GM18502 (cell line): ENCODE data around the gene METTL23.

Experiments used
- ATAC-seq: cut with Tn5 transposase; IDR thresholded peaks from one replicate; pipeline ENCODE4 v1.9.1; 2021; ENCODE audit warnings: mild to moderate bottlenecking; ENCODE audit not compliant: unreplicated experiment, poor library complexity

The METTL23 gene, protein sequence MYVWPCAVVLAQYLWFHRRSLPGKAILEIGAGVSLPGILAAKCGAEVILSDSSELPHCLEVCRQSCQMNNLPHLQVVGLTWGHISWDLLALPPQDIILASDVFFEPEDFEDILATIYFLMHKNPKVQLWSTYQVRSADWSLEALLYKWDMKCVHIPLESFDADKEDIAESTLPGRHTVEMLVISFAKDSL

DNA sequence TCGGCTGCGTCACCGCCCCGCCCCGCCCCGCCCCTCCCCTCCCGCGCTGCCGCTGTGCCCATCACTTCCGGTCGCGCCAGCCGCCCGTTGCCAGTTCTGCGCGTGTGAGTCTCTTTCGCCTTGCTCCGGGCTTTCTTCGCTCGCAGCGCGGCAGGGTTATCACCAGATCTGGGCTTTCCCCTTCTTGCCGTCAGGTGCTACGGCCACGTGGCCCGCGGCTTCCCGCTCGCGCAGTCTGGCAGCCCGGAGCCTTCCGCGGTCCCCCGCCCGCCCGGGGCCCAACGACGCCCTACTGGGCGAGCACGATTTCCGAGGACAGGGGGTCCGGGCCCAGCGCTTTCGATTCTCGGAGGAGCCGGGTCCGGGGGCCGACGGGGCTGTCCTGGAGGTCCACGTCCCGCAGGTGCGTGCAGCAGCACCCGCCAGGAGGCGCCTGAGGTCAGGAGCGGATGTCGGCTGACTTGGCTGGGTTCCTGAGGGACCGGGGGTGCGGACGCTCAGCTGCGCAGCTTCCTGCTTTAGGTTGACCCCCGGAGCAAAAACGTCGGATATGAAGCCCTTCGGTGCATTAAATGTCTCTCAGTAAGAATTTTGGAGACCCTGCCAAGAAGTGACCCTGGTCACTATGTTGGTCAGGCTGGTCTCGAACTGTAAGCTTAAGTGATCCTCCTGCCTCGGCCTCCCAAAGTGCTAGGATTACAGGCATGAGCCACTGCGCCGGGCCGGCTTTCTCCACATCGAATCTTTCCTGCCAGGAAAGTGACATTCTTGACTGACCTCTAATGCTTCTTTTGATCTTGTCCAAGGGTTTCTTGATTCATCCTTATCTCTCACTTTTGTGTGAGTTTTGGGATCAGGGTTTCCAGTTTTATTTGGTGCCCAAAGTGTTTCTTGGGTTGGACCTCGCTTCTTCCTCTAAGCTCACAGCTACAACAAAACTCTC is at the start of gene METTL23:
METTL23 (plus strand) TSS at position 64 of the 943 bp plus-strand sequence. CDS start 2,872 bp downstream, outside the sequence.
- ATAC-seq, result peak; percentile 43

DNA sequence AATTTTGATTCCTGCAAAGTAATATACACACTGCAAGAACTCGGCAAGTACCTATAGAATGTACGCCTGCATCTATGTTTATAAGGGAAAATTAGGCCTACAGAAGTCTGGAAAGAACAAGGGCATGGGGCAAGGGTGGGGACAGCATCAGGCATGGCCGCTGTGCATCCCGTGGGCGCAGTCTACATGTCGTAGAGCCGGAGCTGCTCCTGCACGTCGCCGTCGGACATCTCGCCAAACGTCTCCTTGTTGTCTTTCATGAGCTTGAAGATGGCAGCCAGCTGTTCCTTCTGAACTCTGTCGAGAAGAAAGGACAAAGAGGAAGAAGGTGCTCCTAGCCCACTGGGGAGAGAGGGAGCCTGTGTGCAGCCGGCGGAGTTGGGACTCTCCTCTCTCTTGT is 49.2 kb upstream of the METTL23 start:
- no peak for ATAC-seq

DNA sequence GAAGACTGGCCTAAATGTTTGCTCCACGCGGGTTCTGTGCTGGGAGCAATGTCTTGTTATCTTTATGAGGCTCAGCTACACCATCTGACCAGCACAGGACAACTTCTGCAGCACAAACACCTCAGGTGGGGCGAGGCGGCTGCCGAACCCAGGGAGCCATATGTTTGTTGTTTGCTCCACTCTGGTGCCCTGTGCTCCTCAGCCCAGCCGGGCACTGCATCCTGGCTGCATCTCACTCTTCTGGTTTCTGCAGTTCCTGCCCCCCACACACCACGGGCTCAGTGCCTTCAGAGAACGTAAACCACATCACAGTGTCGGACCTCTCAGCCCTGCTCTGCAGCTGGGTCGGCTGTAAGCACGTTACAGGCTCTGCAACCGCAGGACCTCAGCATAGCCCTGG is 48.3 kb upstream of the METTL23 start:
- ATAC-seq, result no peak

- no peak for ATAC-seq
These were observed 47.4 kb upstream of the METTL23 start for GRCh38 chr17:76679239-76679638.

- ATAC-seq, result no peak
These were observed 45.2 kb upstream of the METTL23 start for GRCh38 chr17:76681222-76682137.

- no peak for ATAC-seq
These were observed 44.3 kb upstream of the METTL23 start for GRCh38 chr17:76682296-76682695.

- no peak for ATAC-seq
These were observed 43.5 kb upstream of the METTL23 start for GRCh38 chr17:76683011-76683755.

DNA sequence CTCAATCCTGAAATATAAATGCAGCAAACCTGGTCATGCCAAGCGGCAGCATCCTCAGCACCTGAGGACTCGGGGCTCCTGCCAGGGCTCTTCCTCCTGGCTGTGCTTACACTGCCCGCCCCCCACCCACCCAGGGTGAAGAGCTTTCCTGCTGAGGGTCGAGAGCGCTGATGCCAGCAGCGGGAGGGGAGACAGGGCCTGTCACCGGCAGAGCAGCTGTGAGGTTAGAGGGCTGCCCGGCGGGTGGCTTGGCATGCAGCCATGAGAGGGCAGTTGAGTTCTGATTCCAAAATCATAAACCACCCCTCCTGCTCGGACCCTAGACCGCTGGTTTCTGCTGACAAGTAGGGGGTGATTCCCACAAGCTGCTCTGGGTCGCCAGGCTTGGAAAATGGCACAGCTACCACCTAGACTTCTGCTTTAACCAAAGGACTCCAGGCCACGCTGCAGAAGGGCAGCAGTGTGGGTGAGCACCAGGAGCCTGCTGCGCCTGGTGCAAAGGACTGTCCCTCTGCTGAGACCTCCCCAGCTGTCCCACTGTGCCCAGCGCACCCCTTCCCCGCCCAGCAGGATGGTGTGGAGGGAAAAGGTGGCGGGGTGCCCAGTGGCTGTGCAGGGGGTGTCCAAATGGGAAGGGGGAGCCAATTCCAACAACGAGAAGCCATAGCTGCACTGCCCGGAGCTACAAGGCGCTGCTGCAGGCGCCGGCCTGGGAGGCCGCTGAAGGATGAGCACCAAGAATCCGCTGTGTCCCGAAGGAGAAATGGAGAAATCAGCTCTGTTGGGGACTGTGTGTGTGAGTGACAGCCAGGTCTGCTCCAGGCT is 42.5 kb upstream of the METTL23 start:
- no peak for ATAC-seq

DNA sequence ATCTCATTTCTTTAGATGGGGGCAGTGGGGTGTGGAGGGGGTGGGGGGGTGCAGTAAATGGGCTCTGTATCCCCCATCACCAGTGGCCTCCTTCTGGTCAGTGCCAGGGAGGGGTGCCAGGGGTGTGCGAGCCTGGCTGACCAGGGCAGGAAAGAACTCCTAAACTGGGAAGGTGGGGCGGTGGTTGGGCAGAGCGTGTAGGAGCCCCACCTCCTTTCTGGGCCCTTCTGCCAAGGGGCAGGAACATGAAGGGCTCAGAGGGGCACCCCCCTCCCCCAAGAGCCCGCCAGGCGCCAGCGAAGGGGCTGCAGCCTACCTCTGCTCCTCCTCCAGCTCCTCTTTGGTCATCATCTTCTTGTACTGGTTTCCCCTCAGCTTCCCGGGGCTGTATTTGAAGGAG is 41.9 kb upstream of the METTL23 start:
- ATAC-seq, result no peak

DNA sequence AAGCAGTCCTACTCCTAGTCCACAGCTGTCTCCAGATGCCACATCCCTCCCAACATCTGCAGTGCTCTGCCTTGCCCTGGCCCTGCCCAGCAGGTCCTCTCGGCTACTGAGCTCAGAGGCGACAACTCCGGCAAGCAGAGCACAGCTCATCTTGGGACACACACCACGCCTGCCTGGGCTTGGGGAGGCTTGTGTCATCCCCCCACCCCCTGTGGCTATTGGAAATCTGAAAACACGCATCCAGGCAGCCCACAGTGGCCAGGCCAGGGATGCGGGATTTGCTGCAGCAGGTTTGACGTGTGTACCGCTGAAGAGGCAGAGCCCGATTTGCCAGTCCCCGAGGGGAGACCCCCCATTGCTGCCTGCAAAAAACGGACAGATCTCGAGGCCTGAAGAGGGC is 41.3 kb upstream of the METTL23 start:
- no peak for ATAC-seq

GRCh38 chr17:76685846-76686245 is 40.8 kb upstream of the METTL23 start:
- ATAC-seq, result no peak

DNA sequence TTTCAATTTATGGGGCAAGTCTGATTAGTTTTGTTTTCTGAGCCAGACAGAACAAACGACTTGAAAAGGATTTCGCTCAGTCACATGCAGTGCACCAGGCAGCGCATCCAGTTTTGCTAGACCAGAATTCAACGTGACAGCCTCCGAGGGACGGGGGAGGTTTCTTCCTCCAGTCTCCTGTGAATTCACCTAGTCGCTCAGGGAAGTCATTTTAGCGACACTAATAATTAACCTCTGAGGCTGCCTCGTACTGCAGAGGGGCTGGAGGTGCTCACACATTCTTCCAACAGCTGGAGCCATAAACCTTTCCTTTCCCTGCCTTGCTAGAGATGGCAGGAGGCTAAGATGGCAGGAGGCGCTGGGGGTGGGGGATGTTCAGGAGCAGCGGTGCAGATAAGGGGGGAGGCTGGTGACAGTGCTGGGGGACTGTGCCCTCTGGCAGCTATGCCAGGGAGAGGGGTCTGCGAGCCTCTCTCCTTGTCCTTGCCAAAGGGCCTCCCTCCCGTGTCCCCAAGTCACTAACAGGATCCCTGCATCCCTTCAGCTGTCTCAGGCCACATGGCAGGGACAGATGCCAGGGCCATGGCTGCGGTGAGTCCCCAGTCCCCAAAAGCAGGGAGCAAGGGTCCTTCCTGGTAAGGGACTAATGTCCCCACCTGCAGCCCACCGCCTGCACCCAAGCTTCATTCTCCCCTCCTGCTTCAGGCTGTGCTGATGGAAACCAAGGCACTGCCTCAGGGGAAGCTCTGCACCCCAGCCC is 39.9 kb upstream of the METTL23 start:
- ATAC-seq, result no peak

DNA sequence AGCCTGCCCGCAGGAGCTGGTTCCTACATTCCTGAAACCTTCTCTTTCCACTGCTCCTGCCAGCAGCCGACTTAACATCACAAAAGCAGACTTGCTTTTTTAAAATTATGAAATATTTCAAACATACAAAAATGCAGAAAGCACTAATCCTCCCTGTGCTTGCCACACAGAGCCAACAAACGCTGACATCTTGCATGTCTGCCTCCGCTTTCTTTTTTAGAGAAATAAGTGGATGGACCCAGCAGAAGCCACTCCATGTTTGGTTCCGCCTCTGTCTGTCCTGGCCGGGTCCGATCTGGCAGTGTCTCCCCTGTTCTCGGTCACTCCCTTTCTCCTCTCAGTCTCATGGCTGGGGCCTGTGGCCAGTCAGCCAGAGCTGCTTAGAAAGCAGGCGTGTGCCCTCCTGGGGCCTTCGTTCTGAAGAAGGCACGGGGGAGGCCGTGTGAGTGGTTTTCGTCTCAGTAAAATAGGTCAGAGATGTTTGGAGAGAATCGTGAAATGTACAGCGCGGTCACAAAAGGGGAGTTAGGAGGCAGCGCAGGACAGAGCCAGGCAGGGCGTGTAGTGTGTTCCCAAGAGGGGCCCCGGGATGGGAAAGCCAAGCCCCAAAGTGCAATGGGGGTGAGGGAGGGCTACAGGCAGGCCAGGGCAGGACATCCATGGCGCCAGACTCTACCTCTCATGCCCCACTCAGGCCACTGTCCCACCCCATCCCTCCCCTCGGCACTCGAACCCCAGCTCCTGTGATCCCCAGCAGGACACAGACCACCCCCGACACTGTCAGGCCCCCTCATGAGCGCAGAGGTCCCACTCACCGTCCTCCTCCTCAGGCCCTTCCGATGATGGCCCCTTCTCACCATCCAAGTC is 39.1 kb upstream of the METTL23 start:
- no peak for ATAC-seq

- ATAC-seq, result no peak
These were observed 38.4 kb upstream of the METTL23 start for GRCh38 chr17:76688165-76688622.

DNA sequence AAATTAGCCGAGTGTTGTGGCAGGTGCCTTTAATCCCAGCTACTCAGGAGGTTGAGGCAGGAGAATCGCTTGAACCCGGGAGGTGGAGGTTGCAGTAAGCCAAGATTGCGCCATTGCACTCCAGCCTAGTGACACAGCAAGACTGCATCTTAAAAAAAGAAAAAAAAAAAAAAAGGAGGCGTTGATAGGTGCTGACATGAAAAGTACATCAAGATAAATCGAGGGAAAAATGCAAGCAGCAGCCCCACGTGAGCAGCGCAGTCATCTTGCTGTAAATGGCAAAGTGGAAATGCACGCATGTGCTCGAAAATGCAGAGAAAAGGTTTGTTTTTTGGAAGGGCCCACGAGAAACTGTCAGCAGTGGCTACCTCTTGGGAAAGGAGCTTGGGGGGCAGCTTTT is 36.8 kb upstream of the METTL23 start:
- no peak for ATAC-seq

DNA sequence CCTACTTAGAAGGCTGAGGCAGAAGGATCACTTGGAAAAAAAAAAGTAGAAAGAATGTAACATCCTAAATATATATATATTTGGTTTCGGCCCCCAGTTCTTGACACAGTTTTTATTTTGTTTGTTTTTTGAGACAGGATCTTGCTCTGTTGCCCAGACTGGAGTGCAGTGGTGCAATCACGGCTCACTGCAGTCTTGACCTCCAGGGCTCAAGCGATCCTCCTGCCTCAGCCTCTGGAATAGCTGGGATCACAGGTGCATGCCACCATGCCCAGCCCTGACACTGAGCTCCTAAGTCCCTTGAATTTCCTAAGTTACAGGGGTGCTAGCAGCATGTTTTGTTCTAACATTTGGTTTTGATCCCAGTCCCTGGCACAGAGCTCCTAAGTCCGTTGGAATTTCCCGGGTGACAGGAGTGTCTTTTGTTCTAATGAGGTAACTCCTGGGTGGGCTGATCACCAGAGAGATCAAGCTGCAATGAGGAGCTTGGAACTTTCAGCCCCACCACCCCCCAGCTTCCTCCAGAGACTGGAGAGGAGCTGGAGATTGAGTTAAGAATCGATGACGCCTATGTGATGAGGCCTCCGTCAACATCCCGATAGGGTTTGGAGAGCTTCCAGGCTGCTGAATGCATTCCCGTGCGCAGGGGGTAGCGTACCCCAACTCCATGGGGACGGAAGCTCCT is 35.9 kb upstream of the METTL23 start:
- no peak for ATAC-seq
